22Rv1 (cell line): Measurements from ENCODE around the gene XCL1.

ENCODE experiments used
- CTCF ChIP-seq: fragments of 450-650 bp; IDR thresholded peaks from 2 replicates; pipeline ENCODE4 v1.5.1; 2017; ENCODE audit warnings: mild to moderate bottlenecking
- ZFX ChIP-seq: fragments of 450-650 bp; IDR thresholded peaks from 2 replicates; pipeline ENCODE4 v1.6.1; 2017; ENCODE audit warnings: antibody characterized with exemption, borderline replicate concordance

GRCh38 chr1:168556647-168557046, 19.8 kb upstream of the XCL1 start:
- no peak for TF ChIP-seq CTCF
- TF ChIP-seq ZFX: no peak
